C4-2B (cell line): ENCODE data around the gene ARMC9.

Source experiments
- H3K27ac ChIP-seq: fragments of 450-650 bp; 2 replicates; pipeline ENCODE4 v1.5.1; 2017
- CTCF ChIP-seq: fragments of 450-650 bp; conservative IDR thresholded peaks from 2 replicates; pipeline ENCODE4 v1.5.1; 2017; ENCODE audit warnings: mild to moderate bottlenecking
- ZFX ChIP-seq: fragments of 450-650 bp; IDR thresholded peaks from 2 replicates; pipeline ENCODE4 v1.6.1; 2017

Gene ARMC9

DNA sequence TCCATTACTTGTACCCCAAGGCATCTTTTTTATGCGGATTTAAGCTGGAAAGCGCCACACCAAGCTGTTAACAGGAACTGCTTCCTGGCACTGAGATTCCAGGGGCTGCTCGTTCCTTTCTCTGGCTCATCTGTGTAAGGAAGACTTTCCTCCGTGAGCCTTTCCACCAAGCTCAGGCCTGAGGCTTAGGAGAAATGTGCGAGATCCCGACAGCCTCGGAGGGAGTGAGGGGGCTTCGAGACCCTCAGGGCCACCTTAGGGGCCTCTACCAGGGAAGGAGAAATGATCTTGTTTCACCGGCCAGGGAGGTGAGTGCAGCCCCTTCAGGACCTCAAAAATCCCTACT lies 214.2 kb downstream of the ARMC9 start:
- TF ChIP-seq CTCF (no peak; the same call in 1 of the 2 replicates), ZFX (no peak)
- H3K27ac ChIP-seq, result no peak overlapping the region; the same call in 1 of the 2 replicates

DNA sequence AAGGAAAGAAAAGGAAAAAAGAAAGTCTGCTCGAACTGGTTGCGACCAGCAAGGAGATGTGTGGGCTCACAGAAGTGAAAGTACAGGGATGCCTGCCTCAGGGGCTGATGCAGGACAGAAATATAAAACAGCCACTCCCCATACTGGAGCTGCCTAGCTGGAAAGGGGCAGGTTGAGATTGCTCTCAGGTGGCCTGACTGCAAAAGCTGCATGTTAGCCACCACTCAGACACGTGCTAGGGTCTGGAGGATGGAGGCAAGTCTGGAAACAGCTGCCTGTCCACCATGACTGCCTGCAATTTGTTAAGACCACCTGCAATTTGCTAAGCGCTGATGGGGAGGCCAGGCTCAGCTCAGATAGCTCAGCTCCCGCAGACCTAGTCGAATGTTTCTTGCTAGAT lies 215.0 kb downstream of the ARMC9 start:
- TF ChIP-seq ZFX (no peak), CTCF (no peak)
- H3K27ac ChIP-seq, result no peak overlapping the region

DNA sequence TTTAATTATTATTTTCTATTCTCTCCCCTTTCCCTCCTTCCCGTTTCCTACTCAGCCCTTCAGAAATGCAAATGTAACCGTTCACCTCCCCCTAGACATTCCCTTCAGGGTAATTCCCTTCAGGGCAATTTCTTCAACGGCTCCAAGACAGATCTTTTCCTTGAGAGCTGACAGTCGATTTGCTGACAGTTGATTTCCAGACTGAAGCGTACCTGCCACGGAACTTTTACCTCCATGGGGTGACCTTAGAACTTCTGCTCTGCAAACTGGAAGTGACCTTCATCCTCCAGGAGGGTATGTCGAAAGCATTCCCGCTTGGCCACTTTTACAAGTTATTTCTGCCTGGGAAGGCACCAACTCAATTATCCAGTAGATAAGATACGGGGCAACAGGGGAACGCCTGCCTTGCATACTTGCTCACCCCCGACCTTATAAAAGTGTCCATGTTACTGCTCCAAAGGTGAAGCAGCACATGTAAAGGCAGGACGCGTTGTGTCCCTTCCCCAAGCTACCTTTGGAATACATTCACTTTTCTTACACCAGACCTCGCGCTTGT lies 215.6 kb downstream of the ARMC9 start:
- H3K27ac ChIP-seq, result no peak overlapping the region
- TF ChIP-seq ZFX, result no peak
- no peak for TF ChIP-seq CTCF

- no peak for TF ChIP-seq CTCF
- TF ChIP-seq ZFX, result no peak
- H3K27ac ChIP-seq, result no peak overlapping the region
Observed at GRCh38 chr2:231415029-231415428, 216.6 kb downstream of the ARMC9 start.

DNA sequence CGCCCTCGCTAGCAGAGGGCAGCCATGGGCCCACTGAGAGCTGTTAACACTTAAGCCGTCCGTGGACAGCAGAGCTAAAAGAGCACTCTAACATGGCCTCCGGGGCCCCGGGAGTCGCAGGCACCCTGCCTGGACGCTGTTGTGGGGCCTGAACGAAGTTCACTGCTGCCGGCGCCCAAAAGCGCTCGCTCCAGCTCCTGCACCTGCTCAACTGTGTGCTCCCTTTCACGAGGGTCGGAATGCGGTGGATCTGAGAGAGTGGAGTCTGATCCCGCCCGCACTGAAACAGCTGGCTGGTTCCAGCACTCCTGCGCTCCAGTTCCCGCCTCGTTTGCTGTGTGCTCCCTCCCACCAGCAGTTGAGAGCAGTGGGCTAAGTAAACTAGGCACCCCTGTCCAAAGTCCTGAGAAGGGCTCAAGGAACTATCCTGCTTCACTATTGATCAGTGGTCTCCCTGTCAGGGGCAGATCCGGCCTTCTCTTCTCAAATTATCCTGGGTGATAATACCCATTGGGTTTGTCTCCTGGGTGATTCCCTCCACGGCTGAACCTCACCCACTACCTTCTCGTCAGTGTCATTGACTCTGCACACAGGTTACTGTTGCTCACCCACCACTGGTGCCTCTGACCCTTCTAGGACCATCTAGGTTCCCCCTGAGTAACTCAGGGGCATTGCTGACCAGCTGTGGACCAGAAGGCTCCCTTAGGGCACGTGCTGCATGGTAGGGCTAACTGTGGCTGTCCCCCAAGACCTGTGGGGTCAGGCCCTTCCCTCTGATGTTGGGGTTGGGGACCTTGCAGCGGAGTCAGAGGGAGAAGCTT lies 220.6 kb downstream of the ARMC9 start:
- TF ChIP-seq ZFX (no peak), CTCF (no peak)
- no peak overlapping the region for H3K27ac ChIP-seq

GRCh38 chr2:231421051-231421580 lies 222.7 kb downstream of the ARMC9 start:
- TF ChIP-seq CTCF (no peak), ZFX (no peak)
- no peak overlapping the region for H3K27ac ChIP-seq

DNA sequence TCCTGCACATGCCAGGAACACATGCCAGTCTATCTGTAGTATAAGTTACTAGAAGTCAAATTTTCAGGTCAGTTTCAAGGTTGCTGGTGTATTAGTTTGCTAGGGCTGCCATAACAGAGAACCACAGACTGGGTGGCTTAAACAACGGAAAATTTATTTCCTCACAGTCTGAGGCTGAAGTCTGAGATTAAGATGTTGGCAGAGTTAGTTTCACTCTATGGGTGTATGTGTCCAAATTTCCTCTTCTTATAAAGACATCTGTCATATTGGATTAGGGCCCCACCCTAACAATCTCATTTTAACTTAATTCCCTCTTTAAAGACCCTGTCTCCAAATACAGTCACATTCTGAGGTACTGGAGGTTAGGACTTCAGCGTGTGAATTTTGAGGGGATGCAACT lies 223.6 kb downstream of the ARMC9 start:
- TF ChIP-seq CTCF (no peak), ZFX (no peak)
- no peak overlapping the region for H3K27ac ChIP-seq
